ENCODE results near the gene HIVEP2.

The HIVEP2 gene

DNA sequence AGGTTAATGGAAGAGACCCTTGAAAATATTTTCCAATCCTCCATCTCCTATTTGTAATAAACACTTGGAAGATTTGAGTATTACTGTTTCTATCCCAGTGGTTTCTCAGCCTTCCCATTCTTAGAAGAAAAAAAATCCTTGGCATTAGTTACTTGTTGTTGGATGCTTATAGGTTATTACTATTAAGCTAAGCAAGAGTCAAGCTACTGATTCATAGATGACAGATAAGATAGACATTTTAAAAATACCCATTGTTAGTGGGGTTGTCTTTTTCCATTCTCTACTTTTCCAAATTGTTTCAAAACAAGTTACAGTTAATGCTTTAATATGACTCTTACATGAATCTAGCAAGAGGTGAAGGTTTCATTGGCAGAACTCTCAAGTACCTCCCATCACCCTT, 158.5 kb downstream of the HIVEP2 start:
- Histone ChIP-seq H3K27me3 (no peaks in the 10 kb centered on the region), H3K4me1 (ENCODE audit: control insufficient read depth in 1 of 2, insufficient read depth in 1 of 2, low read depth in 1 of 2, low read length in 1 of 2) (no peaks in the 10 kb centered on the region), H3K9me3 (no peaks in the 10 kb centered on the region), H3K36me3 (no peaks in the 10 kb centered on the region), H3K27ac (no peak overlapping the region), H3K4me3 (ENCODE audit: low read depth in 1 of 2, low read length in 1 of 2) (no peak overlapping the region)
- TF ChIP-seq, protein P1, sequence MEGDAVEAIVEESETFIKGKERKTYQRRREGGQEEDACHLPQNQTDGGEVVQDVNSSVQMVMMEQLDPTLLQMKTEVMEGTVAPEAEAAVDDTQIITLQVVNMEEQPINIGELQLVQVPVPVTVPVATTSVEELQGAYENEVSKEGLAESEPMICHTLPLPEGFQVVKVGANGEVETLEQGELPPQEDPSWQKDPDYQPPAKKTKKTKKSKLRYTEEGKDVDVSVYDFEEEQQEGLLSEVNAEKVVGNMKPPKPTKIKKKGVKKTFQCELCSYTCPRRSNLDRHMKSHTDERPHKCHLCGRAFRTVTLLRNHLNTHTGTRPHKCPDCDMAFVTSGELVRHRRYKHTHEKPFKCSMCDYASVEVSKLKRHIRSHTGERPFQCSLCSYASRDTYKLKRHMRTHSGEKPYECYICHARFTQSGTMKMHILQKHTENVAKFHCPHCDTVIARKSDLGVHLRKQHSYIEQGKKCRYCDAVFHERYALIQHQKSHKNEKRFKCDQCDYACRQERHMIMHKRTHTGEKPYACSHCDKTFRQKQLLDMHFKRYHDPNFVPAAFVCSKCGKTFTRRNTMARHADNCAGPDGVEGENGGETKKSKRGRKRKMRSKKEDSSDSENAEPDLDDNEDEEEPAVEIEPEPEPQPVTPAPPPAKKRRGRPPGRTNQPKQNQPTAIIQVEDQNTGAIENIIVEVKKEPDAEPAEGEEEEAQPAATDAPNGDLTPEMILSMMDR (IDR thresholded peaks at IDR 0.05), result no peak

DNA sequence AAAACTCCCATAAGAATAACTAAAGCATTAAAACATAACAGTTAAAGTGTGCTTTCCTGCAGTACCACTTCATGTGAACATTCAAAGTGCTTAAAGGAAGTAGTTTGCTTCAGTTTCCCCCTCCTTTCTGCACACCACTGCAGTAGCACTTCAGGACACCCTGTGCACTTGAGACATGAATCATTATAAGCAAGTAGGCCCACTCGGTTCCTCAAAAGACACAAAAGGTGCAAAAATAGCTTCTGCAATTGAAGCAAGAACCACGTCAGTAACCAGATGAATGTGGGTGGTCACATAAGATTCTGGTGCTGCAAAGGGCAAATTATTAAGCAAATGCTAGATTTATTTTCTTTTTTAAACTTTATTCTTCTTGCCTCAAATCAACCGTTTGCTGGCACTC, 160.6 kb downstream of the HIVEP2 start:
- Histone ChIP-seq H3K4me1 (ENCODE audit: control insufficient read depth in 1 of 2, insufficient read depth in 1 of 2, low read depth in 1 of 2, low read length in 1 of 2) (no peaks in the 10 kb centered on the region), H3K9me3 (no peaks in the 10 kb centered on the region), H3K27ac (no peak overlapping the region), H3K4me3 (ENCODE audit: low read depth in 1 of 2, low read length in 1 of 2) (no peak overlapping the region), H3K36me3 (no peaks in the 10 kb centered on the region), H3K27me3 (no peaks in the 10 kb centered on the region)
- TF ChIP-seq, protein P1 (IDR thresholded peaks at IDR 0.05), result no peak

DNA sequence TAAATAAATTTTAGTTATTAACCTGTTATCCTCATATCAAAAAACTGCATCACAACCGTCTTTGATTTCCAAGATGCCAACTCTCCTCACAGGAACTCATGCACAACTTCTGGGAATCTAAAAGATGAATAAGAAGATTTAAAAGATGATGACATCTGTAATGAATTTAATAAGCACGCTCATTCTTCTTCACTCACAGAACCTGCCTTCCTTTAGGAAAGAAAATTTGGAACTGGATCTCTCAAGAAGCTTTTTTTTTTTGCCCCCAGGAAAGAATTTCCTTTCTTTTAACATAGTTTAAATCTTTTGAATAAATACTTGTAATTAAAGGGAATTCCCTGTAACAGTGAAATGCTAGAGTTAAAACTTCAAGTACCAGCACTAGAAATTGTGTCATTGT, 161.5 kb downstream of the HIVEP2 start:
- H3K4me3 ChIP-seq (ENCODE audit: low read depth in 1 of 2, low read length in 1 of 2), result no peak overlapping the region
- H3K27me3 ChIP-seq, result no peaks in the 10 kb centered on the region
- no peak overlapping the region for H3K27ac ChIP-seq
- no peaks in the 10 kb centered on the region for H3K4me1 ChIP-seq (ENCODE audit: control insufficient read depth in 1 of 2, insufficient read depth in 1 of 2, low read depth in 1 of 2, low read length in 1 of 2)
- TF ChIP-seq, protein P1 (IDR thresholded peaks at IDR 0.05), result no peak
- no peaks in the 10 kb centered on the region for H3K9me3 ChIP-seq
- no peaks in the 10 kb centered on the region for H3K36me3 ChIP-seq

DNA sequence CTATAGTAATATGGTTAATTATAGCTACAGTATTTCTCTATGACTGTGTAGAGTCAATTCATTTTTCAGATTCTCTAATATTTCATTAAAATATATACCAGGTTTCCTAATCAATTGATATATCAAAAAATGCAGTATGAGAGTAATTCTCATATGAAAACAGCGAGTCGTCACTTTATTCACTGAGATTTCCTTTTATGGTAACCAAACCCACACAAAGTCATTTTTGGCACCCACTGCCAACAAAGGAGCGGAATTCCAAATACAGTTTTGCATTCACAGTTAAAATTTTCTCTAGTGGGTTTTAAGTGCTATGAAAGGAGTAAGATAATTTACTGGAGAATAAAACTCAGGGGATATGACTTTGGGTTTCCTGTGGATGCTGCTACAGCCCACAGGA, 163.8 kb downstream of the HIVEP2 start:
- Histone ChIP-seq H3K27ac (no peak overlapping the region), H3K27me3 (no peaks in the 10 kb centered on the region), H3K36me3 (no peaks in the 10 kb centered on the region), H3K4me1 (ENCODE audit: control insufficient read depth in 1 of 2, insufficient read depth in 1 of 2, low read depth in 1 of 2, low read length in 1 of 2) (no peaks in the 10 kb centered on the region), H3K9me3 (no peaks in the 10 kb centered on the region), H3K4me3 (ENCODE audit: low read depth in 1 of 2, low read length in 1 of 2) (no peak overlapping the region)
- TF ChIP-seq, protein P1 (IDR thresholded peaks at IDR 0.05), result no peak

DNA sequence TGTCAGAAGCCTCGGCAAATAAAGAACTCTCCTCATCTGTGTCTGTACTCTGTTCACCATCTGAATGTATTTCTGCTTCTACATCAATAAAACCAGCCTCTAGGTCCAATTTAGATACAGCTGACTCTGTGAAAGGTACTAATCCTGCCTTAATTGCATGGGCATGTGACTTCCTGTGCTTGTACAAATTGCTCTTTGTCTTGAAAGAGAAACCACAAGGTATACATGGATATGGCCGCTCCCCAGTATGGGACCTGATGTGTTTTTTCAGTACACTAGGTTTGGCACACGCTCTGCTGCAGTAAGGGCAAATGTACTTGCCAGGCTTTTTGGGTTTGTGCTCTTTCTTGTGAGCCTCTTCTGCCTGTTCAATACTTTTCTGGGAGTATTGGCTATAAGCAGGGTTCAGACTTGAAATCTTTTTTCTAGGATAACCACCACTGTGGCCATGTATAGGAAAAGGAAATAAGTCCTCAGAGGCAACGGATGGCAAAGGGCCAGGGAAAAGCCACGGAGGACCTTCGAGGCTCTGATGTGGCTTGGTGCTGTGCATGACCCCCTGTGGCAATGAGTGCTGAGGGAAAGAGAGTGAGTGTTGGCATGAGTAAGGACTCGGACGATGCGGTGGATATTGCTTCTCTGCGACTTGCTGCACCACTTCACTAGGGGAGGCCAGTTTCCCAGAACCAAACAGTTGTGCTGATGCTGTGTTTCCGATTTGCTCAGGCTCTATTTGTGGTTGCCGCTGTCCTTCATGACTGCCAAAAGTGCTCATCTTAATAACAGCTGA, 170.9 kb downstream of the HIVEP2 start:
- no peaks in the 10 kb centered on the region for H3K4me1 ChIP-seq (ENCODE audit: control insufficient read depth in 1 of 2, insufficient read depth in 1 of 2, low read depth in 1 of 2, low read length in 1 of 2)
- H3K27me3 ChIP-seq, result no peaks in the 10 kb centered on the region
- no peak overlapping the region for H3K27ac ChIP-seq
- TF ChIP-seq, protein P1 (IDR thresholded peaks at IDR 0.05), result no peak
- H3K9me3 ChIP-seq, result no peaks in the 10 kb centered on the region
- H3K36me3 ChIP-seq, result no peaks in the 10 kb centered on the region
- H3K4me3 ChIP-seq (ENCODE audit: low read depth in 1 of 2, low read length in 1 of 2), result no peak overlapping the region
